PC-3 (cell line): Measurements from ENCODE around the gene DAPL1.
"Not testable (repeated sequence)": the region's sequence is repeated elsewhere in the genome, so short reads cannot be mapped to it uniquely, and the experiment has no call there.

Source experiments
- EZH2 ChIP-seq: fragments of 300-600 bp; sonication (generic); IDR thresholded peaks from one replicate; pipeline ENCODE4 v1.6.1; 2017; ENCODE audit warnings: antibody characterized with exemption, mild to moderate bottlenecking, low read length; ENCODE audit not compliant: unreplicated experiment
- EZH2phosphoT487 ChIP-seq: fragments of 300-600 bp; sonication (generic); IDR thresholded peaks from 2 replicates; pipeline ENCODE4 v1.6.1; 2018; ENCODE audit warnings: mild to moderate bottlenecking, antibody characterized with exemption, low read length, borderline replicate concordance
- TF ChIP-seq, protein P1 (sequence below): fragments of 300-600 bp; sonication (generic); conservative IDR thresholded peaks from 2 replicates; pipeline ENCODE4 v1.5.1; 2017; ENCODE audit warnings: antibody characterized with exemption, low read depth, mild to moderate bottlenecking, low read length

DNA sequence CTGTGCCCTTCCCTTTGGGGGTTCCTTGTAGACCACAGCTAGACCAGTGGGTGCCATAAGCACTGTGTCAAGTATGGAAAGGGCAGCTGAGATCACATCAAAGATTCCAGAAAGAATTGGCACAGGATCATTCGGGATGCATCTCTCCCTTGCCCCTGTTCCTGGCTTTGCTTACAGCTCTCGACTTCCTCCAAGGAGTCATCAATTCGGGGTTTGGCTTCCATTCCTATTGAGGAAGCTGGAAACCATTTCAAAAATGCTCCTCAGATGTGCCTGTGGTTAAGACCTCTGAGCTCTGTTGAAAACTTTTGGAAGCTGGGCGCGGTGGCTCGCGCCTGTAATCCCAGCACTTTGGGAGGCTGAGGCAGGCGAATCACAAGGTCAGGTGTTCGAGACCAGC, 65.1 kb downstream of the DAPL1 start:
- TF ChIP-seq, protein P1, sequence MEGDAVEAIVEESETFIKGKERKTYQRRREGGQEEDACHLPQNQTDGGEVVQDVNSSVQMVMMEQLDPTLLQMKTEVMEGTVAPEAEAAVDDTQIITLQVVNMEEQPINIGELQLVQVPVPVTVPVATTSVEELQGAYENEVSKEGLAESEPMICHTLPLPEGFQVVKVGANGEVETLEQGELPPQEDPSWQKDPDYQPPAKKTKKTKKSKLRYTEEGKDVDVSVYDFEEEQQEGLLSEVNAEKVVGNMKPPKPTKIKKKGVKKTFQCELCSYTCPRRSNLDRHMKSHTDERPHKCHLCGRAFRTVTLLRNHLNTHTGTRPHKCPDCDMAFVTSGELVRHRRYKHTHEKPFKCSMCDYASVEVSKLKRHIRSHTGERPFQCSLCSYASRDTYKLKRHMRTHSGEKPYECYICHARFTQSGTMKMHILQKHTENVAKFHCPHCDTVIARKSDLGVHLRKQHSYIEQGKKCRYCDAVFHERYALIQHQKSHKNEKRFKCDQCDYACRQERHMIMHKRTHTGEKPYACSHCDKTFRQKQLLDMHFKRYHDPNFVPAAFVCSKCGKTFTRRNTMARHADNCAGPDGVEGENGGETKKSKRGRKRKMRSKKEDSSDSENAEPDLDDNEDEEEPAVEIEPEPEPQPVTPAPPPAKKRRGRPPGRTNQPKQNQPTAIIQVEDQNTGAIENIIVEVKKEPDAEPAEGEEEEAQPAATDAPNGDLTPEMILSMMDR: not testable (repeated sequence)
- not testable (repeated sequence) for TF ChIP-seq EZH2phosphoT487, EZH2
